Measurements from ENCODE around the gene HMG20B.

- no peak for TF ChIP-seq YY1 (IDR thresholded peaks at IDR 0.05; ENCODE audit: low read depth)
- TF ChIP-seq REST (IDR thresholded peaks at IDR 0.05; ENCODE audit: low read depth): peak; percentile 64; the same call in 1 of the 2 replicates
- no peak for TF ChIP-seq TAF1 (IDR thresholded peaks at IDR 0.05; ENCODE audit: low read depth)
- no peak for TF ChIP-seq RAD21 (IDR thresholded peaks at IDR 0.05; ENCODE audit: low read depth)
- TF ChIP-seq EGR1 (IDR thresholded peaks at IDR 0.05): no peak
- no peak for TF ChIP-seq FOXM1 (IDR thresholded peaks at IDR 0.05; ENCODE audit: borderline replicate concordance, low read depth)
- no peak for TF ChIP-seq USF1 (IDR thresholded peaks at IDR 0.05)
- TF ChIP-seq CREB1 (IDR thresholded peaks at IDR 0.05; ENCODE audit: low read depth): no peak
- TF ChIP-seq CEBPB (IDR thresholded peaks at IDR 0.05): no peak
- no peak for TF ChIP-seq NFIC (IDR thresholded peaks at IDR 0.05)
Observed at GRCh38 chr19:3556978-3557460, 15.7 kb upstream of the HMG20B start.
